ENCODE results near the gene DAP3. TPM values are rescaled to one million over a fixed set of nuclear protein-coding genes. Genes with fewer than 3 reads are reported as not detected.
"Not testable (repeated sequence)": the region's sequence is repeated elsewhere in the genome, so short reads cannot be mapped to it uniquely, and the experiment has no call there.

DAP3 gene
- 100 to 1,000 TPM; 158 to 204 (median 186) TPM for total RNA-seq

- intact Hi-C loops (cut with DNase I; ENCODE audit: low total_unique reads), result loop anchor here (2.0 to 10.0 kb wide), 2 partner anchors 126 to 246 kb away; partner anchors contain the start of genes ASH1L and KHDC4
- in situ Hi-C loops (cut with MboI; ENCODE audit: low sequenced_read_pairs in 4 of 4); H3K27me3 ChIP-seq; H3K9me3 ChIP-seq: not testable (repeated sequence)
- DNase-seq, result peak in 1 of 2 donors; percentile 76
- peak; percentile 11 to 14 for ATAC-seq
- Histone ChIP-seq H3K27ac (peak within 1 kb of the TSS; percentile 94 to 99 (median 96)), H3K4me1 (peaks cover 40 to 44% of the 10 kb centered on the region in 2 donors), H3K36me3 (peaks cover 0 to 18% of the 10 kb centered on the region in 2 donors), H3K4me3 (peak within 1 kb of the TSS; percentile 78 to 99 (median 96))
- TF ChIP-seq POLR2A (IDR thresholded peaks at IDR 0.05), result peak in 1 of 2 donors; percentile 55
These were observed at the start of gene DAP3 for GRCh38 chr1:155689081-155689607. Gene DAP3 (plus strand): TSS chr1:155689091. CDS start chr1:155709780, 20,689 bp downstream.

GRCh38 chr1:155640367-155640766 lies 48.5 kb upstream of the DAP3 start:
- DNase-seq, result no peak
- H3K4me1 ChIP-seq, result peaks cover 3 to 5% of the 10 kb centered on the region in 2 donors
- no peaks in the 10 kb centered on the region for H3K9me3 ChIP-seq
- H3K36me3 ChIP-seq, result no peaks in the 10 kb centered on the region
- intact Hi-C loops (cut with DNase I; ENCODE audit: low total_unique reads) (no loop called here), in situ Hi-C loops (cut with MboI; ENCODE audit: low sequenced_read_pairs in 4 of 4) (no loop called here)
- TF ChIP-seq POLR2A (IDR thresholded peaks at IDR 0.05), result no peak
- TF ChIP-seq, protein P1, sequence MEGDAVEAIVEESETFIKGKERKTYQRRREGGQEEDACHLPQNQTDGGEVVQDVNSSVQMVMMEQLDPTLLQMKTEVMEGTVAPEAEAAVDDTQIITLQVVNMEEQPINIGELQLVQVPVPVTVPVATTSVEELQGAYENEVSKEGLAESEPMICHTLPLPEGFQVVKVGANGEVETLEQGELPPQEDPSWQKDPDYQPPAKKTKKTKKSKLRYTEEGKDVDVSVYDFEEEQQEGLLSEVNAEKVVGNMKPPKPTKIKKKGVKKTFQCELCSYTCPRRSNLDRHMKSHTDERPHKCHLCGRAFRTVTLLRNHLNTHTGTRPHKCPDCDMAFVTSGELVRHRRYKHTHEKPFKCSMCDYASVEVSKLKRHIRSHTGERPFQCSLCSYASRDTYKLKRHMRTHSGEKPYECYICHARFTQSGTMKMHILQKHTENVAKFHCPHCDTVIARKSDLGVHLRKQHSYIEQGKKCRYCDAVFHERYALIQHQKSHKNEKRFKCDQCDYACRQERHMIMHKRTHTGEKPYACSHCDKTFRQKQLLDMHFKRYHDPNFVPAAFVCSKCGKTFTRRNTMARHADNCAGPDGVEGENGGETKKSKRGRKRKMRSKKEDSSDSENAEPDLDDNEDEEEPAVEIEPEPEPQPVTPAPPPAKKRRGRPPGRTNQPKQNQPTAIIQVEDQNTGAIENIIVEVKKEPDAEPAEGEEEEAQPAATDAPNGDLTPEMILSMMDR (IDR thresholded peaks at IDR 0.05 in 4 of 5, conservative IDR thresholded peaks at IDR 0.05 in 1 of 5), result no peak
- no peak overlapping the region for H3K27ac ChIP-seq
- H3K4me3 ChIP-seq, result no peak overlapping the region
- no peak for ATAC-seq
- H3K27me3 ChIP-seq, result no peaks in the 10 kb centered on the region

GRCh38 chr1:155642559-155643180 lies 46.2 kb upstream of the DAP3 start:
- intact Hi-C loops (cut with DNase I; ENCODE audit: low total_unique reads); H3K36me3 ChIP-seq; H3K9me3 ChIP-seq; ATAC-seq; H3K4me1 ChIP-seq; DNase-seq; H3K27me3 ChIP-seq; in situ Hi-C loops (cut with MboI; ENCODE audit: low sequenced_read_pairs in 4 of 4); H3K27ac ChIP-seq; H3K4me3 ChIP-seq: not testable (repeated sequence)

- TF ChIP-seq, protein P1 (IDR thresholded peaks at IDR 0.05 in 4 of 5, conservative IDR thresholded peaks at IDR 0.05 in 1 of 5), result no peak
- no peak for TF ChIP-seq POLR2A (IDR thresholded peaks at IDR 0.05)
- DNase-seq, result no peak
- Histone ChIP-seq H3K27me3 (no peaks in the 10 kb centered on the region), H3K9me3 (no peaks in the 10 kb centered on the region), H3K4me3 (no peak overlapping the region), H3K36me3 (no peaks in the 10 kb centered on the region), H3K27ac (no peak overlapping the region), H3K4me1 (peaks cover 5 to 8% of the 10 kb centered on the region in 2 donors)
- in situ Hi-C loops (cut with MboI; ENCODE audit: low sequenced_read_pairs in 4 of 4), result no loop called here
- intact Hi-C loops (cut with DNase I; ENCODE audit: low total_unique reads), result no loop called here
- no peak for ATAC-seq
These were observed 45.7 kb upstream of the DAP3 start for GRCh38 chr1:155643230-155643629.

DNA sequence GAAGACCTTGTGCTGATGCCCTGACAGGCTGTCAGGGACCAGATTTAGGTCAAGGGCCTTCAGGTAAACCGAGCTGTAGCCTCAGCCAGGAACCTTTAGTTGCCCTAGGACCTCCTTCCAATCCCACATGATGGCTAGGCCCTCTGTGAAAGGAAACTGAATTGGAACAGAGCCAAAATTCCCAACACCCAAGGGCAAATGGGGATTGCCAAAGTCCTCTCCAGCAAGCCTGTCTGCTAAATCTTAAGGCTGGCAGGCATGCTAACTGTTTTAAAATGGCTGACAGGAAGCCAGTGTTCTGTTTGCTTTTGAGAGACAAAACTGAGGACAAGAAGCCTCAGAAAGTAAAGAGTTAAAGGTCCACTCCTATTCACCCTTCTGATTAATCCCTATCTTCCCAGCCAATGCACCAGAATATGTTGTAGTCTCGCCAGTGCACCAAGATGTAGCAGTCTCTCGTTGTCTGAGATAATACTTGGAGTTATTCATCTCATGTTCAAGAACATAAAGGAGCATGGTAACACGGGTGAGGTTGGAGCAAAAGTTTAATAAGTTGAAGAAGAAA lies 43.8 kb upstream of the DAP3 start:
- Histone ChIP-seq H3K4me3 (no peak overlapping the region), H3K36me3 (no peaks in the 10 kb centered on the region), H3K4me1 (peaks cover 5 to 8% of the 10 kb centered on the region in 2 donors), H3K9me3 (no peaks in the 10 kb centered on the region), H3K27ac (no peak overlapping the region), H3K27me3 (peaks cover 0 to 2% (median 0%) of the 10 kb centered on the region in 3 donors)
- in situ Hi-C loops (cut with MboI; ENCODE audit: low sequenced_read_pairs in 4 of 4) (no loop called here), intact Hi-C loops (cut with DNase I; ENCODE audit: low total_unique reads) (no loop called here)
- TF ChIP-seq, protein P1 (IDR thresholded peaks at IDR 0.05 in 4 of 5, conservative IDR thresholded peaks at IDR 0.05 in 1 of 5), result no peak
- TF ChIP-seq POLR2A (IDR thresholded peaks at IDR 0.05), result no peak
- DNase-seq (no peak), ATAC-seq (no peak)

Data from gastrocnemius medialis (tissue), 4 donors.